DOHH2 (cell line): ENCODE data around the gene SKIC8.

Experiments
- H3F3A ChIP-seq: fragments of 200-600 bp; sonication (generic), shearing (Covaris generic); 2 replicates; pipeline ENCODE4 v1.6.0; 2016; ENCODE audit warnings: antibody characterized with exemption, mild to moderate bottlenecking; ENCODE audit not compliant: control insufficient read depth, insufficient read depth
- H3K27ac ChIP-seq: fragments of 200-600 bp; sonication (generic); 2 replicates; pipeline ENCODE4 v1.5.1; 2014; ENCODE audit warnings: low read depth, mild to moderate bottlenecking, low read length, moderate library complexity
- H3K27me3 ChIP-seq: fragments of 200-600 bp; sonication (generic); 2 replicates; pipeline ENCODE4 v1.6.1; 2014; ENCODE audit warnings: mild to moderate bottlenecking, low read length, mixed read lengths; ENCODE audit not compliant: control insufficient read depth
- H3K36me3 ChIP-seq: fragments of 200-600 bp; sonication (generic); 2 replicates; pipeline ENCODE4 v1.6.1; 2014; ENCODE audit warnings: mild to moderate bottlenecking, low read length, moderate library complexity, mixed read lengths; ENCODE audit not compliant: control insufficient read depth
- H3K4me1 ChIP-seq: fragments of 200-600 bp; sonication (generic); 2 replicates; pipeline ENCODE4 v1.6.1; 2014; ENCODE audit warnings: mild to moderate bottlenecking, low read length, mixed read lengths; ENCODE audit not compliant: control insufficient read depth
- H3K4me2 ChIP-seq: fragments of 200-600 bp; sonication (generic); 2 replicates; pipeline ENCODE4 v1.6.0; 2014; ENCODE audit warnings: mild to moderate bottlenecking, low read length, moderate library complexity
- H3K4me3 ChIP-seq: fragments of 200-600 bp; sonication (generic); 2 replicates; pipeline ENCODE4 v1.5.1; 2014; ENCODE audit warnings: mild to moderate bottlenecking, low read length, mixed read lengths
- H3K79me2 ChIP-seq: fragments of 200-600 bp; sonication (generic); 2 replicates; pipeline ENCODE4 v1.6.1; 2014; ENCODE audit warnings: mild to moderate bottlenecking, low read length, mixed read lengths; ENCODE audit not compliant: control insufficient read depth
- H3K9me2 ChIP-seq: fragments of 200-600 bp; sonication (generic); replicated peaks from 2 replicates; pipeline ENCODE4 v1.6.1; 2014; ENCODE audit warnings: mild to moderate bottlenecking, low read length, mixed read lengths; ENCODE audit not compliant: control insufficient read depth
- H3K9me3 ChIP-seq: fragments of 200-600 bp; sonication (generic); 2 replicates; pipeline ENCODE4 v1.6.1; 2014; ENCODE audit warnings: antibody characterized with exemption, low read length, mixed read lengths; ENCODE audit not compliant: control insufficient read depth, insufficient read depth
- H4K20me1 ChIP-seq: fragments of 200-600 bp; sonication (generic); 2 replicates; pipeline ENCODE4 v1.6.0; 2014; ENCODE audit warnings: low read depth, mild to moderate bottlenecking, antibody characterized with exemption, low read length, moderate library complexity; ENCODE audit not compliant: control insufficient read depth, insufficient read depth
- EZH2phosphoT487 ChIP-seq: fragments of 200-600 bp; sonication (generic); IDR thresholded peaks from 2 replicates; pipeline ENCODE4 v1.6.1; 2017; ENCODE audit warnings: borderline replicate concordance, mild to moderate bottlenecking, antibody characterized with exemption, low read length, moderate library complexity, mixed read lengths
- TF ChIP-seq, protein P1 (sequence below): fragments of 200-600 bp; sonication (generic); IDR thresholded peaks from one replicate; pipeline ENCODE4 v1.5.1; 2014; ENCODE audit warnings: antibody characterized with exemption, mild to moderate bottlenecking, low read depth, low read length; ENCODE audit not compliant: poor library complexity, severe bottlenecking

SKIC8 gene

DNA sequence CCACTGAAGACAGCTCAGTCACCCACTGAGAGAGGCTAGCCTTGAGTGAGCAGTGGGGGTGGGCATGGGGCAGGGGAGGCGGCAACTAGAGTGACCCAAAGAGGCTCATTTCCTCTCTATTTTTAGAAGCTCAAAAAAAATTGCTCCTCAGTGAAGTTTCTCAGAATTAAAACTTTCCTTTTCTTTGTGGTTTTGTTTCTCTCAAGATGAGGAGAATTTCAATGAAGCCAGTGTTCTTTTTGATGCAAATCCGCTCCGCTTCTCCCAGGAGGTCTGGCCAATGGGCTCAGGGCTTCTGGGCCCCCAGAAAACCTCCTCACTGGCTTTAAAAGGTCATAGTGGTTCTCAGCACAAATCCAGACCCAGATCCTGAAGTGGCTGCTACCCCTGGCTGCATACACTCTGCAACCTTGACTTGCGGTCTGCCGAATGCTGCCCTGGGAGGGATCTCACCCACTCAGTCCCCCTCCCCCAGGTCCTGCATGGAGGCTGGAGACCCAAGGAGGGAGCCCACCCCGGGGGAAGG lies 64.8 kb downstream of the SKIC8 start, which contains the start of gene ACSBG1:
Gene ACSBG1 (minus strand): TSS at position 51 of the 526 bp plus-strand sequence. CDS start 64 bp downstream, outside the sequence.
- Histone ChIP-seq H3K9me2 (no peaks in the 10 kb centered on the region), H4K20me1 (no peaks in the 10 kb centered on the region), H3K27ac (no peak within 1 kb of the TSS), H3K27me3 (peaks cover 34% of the 10 kb centered on the region), H3F3A (no peaks in the 10 kb centered on the region), H3K36me3 (no peaks in the 10 kb centered on the region), H3K4me1 (0 out of 2 replicates have a peak, but pooled peaks cover 4% of the 10 kb centered on the region), H3K4me2 (no peak within 1 kb of the TSS), H3K79me2 (no peaks in the 10 kb centered on the region), H3K4me3 (no peak within 1 kb of the TSS), H3K9me3 (no peaks in the 10 kb centered on the region)
- TF ChIP-seq EZH2phosphoT487: no peak
- TF ChIP-seq, protein P1, sequence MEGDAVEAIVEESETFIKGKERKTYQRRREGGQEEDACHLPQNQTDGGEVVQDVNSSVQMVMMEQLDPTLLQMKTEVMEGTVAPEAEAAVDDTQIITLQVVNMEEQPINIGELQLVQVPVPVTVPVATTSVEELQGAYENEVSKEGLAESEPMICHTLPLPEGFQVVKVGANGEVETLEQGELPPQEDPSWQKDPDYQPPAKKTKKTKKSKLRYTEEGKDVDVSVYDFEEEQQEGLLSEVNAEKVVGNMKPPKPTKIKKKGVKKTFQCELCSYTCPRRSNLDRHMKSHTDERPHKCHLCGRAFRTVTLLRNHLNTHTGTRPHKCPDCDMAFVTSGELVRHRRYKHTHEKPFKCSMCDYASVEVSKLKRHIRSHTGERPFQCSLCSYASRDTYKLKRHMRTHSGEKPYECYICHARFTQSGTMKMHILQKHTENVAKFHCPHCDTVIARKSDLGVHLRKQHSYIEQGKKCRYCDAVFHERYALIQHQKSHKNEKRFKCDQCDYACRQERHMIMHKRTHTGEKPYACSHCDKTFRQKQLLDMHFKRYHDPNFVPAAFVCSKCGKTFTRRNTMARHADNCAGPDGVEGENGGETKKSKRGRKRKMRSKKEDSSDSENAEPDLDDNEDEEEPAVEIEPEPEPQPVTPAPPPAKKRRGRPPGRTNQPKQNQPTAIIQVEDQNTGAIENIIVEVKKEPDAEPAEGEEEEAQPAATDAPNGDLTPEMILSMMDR: no peak

DNA sequence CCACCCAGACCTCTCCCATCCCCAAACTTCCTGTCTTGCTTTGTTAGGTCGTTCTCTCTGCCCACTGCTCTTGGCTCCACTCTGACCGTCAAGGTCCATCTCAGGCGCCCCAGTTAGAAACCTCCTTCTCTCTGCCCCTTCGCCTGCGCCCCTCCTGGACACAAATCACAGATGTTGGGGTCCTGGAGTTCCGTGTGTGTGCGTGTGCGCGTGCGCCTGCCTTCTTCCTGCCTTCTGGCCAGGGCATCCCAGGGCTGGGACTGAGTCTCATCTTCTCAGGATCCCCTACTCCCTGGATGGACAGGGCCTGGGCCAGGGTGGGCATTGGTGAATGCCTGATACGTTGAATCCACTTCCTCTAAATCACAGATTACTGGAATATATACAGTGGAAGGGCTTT lies 65.9 kb downstream of the SKIC8 start:
- TF ChIP-seq EZH2phosphoT487: no peak
- TF ChIP-seq, protein P1: no peak

More for the DNA sequence above, 65.9 kb downstream of the SKIC8 start:
- no peaks in the 10 kb centered on the region for H3K9me3 ChIP-seq
- no peaks in the 10 kb centered on the region for H3F3A ChIP-seq
- H3K4me3 ChIP-seq: no peak overlapping the region
- H3K79me2 ChIP-seq: no peaks in the 10 kb centered on the region
- H3K36me3 ChIP-seq: no peaks in the 10 kb centered on the region
- H3K4me1 ChIP-seq: 0 out of 2 replicates have a peak, but pooled peaks cover 4% of the 10 kb centered on the region
- H3K9me2 ChIP-seq: no peaks in the 10 kb centered on the region
- H4K20me1 ChIP-seq: no peaks in the 10 kb centered on the region
- no peak overlapping the region for H3K4me2 ChIP-seq
- peaks cover 34% of the 10 kb centered on the region for H3K27me3 ChIP-seq
- no peak overlapping the region for H3K27ac ChIP-seq
